GM23338 (cell line): ENCODE results near the gene USP43. TPM values are rescaled to one million over a fixed set of nuclear protein-coding genes. Genes with fewer than 3 reads are reported as not detected.

Experiments
- ATAC-seq: fragments of 200-7000 bp; cut with Tn5 transposase; 3 replicates; pipeline ENCODE4 v1.9.1; 2020
- DNase-seq: peaks from one replicate; pipeline ENCODE4 v3.0.0-alpha.2; 2015; ENCODE audit warnings: low spot score
- H2AFZ ChIP-seq: fragments of 200-600 bp; sonication (generic); 2 replicates; pipeline ENCODE4 v1.8.0; 2016; ENCODE audit warnings: antibody characterized with exemption, mild to moderate bottlenecking, moderate library complexity
- H3F3A ChIP-seq: fragments of 200-600 bp; sonication (generic); replicated peaks from 2 replicates; pipeline ENCODE4 v1.8.0; 2017; ENCODE audit warnings: antibody characterized with exemption, mixed run types, low read depth
- H3K27ac ChIP-seq: fragments of 200-600 bp; sonication (generic); 2 replicates; pipeline ENCODE4 v1.6.1; 2016; ENCODE audit warnings: low read depth
- H3K27me3 ChIP-seq: fragments of 200-600 bp; sonication (generic); 2 replicates; pipeline ENCODE4 v1.8.0; 2016; ENCODE audit warnings: mild to moderate bottlenecking, mixed run types, moderate library complexity; ENCODE audit not compliant: insufficient read depth
- H3K36me3 ChIP-seq: fragments of 200-600 bp; sonication (generic); 2 replicates; pipeline ENCODE4 v1.8.0; 2016; ENCODE audit warnings: mild to moderate bottlenecking; ENCODE audit not compliant: insufficient read depth
- H3K4me1 ChIP-seq: fragments of 200-600 bp; sonication (generic); 2 replicates; pipeline ENCODE4 v1.8.0; 2016; ENCODE audit warnings: mild to moderate bottlenecking, moderate library complexity; ENCODE audit not compliant: insufficient read depth
- H3K4me2 ChIP-seq: fragments of 200-600 bp; sonication (generic); 2 replicates; pipeline ENCODE4 v1.7.1; 2017; ENCODE audit warnings: mixed run types
- H3K4me3 ChIP-seq: fragments of 200-600 bp; sonication (generic); 2 replicates; pipeline ENCODE4 v1.6.1; 2016; ENCODE audit warnings: mixed run types
- H3K79me2 ChIP-seq: fragments of 200-600 bp; sonication (generic); replicated peaks from 2 replicates; pipeline ENCODE4 v1.8.0; 2017; ENCODE audit warnings: mild to moderate bottlenecking; ENCODE audit not compliant: insufficient read depth
- H3K9me2 ChIP-seq: fragments of 200-600 bp; sonication (generic); 2 replicates; pipeline ENCODE4 v1.8.0; 2017; ENCODE audit not compliant: insufficient read depth
- H4K20me1 ChIP-seq: fragments of 200-600 bp; sonication (generic); replicated peaks from 2 replicates; pipeline ENCODE4 v1.8.0; 2017; ENCODE audit warnings: mild to moderate bottlenecking; ENCODE audit not compliant: insufficient read depth
- H3K27ac Mint-ChIP-seq: 2 replicates; pipeline ENCODE4 v1.8.0; 2020; ENCODE audit warnings: inconsistent platforms, mild to moderate bottlenecking, moderate library complexity, mixed read lengths
- H3K27me3 Mint-ChIP-seq: 3 replicates; pipeline ENCODE4 v1.8.0; 2022; ENCODE audit warnings: low read depth, mild to moderate bottlenecking, moderate library complexity, mixed read lengths, inconsistent platforms; ENCODE audit not compliant: insufficient read depth, poor library complexity
- H3K36me3 Mint-ChIP-seq: 3 replicates; pipeline ENCODE4 v1.8.0; 2021; ENCODE audit warnings: low read depth, mild to moderate bottlenecking, inconsistent platforms, moderate library complexity, mixed read lengths
- H3K4me1 Mint-ChIP-seq: 3 replicates; pipeline ENCODE4 v1.8.0; 2020; ENCODE audit warnings: mild to moderate bottlenecking, inconsistent platforms, mixed read lengths
- H3K4me3 Mint-ChIP-seq: 3 replicates; pipeline ENCODE4 v1.8.0; 2021; ENCODE audit warnings: moderate library complexity, mild to moderate bottlenecking, inconsistent platforms, mixed read lengths
- H3K9me3 Mint-ChIP-seq: 3 replicates; pipeline ENCODE4 v1.8.0; 2020; ENCODE audit warnings: moderate library complexity, mild to moderate bottlenecking, inconsistent platforms, mixed read lengths
- EZH2 ChIP-seq: fragments of 200-600 bp; sonication (generic); IDR thresholded peaks from one replicate; pipeline ENCODE4 v1.8.0; 2017; ENCODE audit warnings: antibody characterized with exemption, mild to moderate bottlenecking, low read depth; ENCODE audit not compliant: unreplicated experiment
- POLR2AphosphoS5 ChIP-seq: IDR thresholded peaks from 2 replicates; pipeline ENCODE4 v1.6.1; 2016; ENCODE audit warnings: antibody characterized with exemption, low read depth
- ZNF114 ChIP-seq: fragments of 250-450 bp; sonication (Bioruptor Pico); IDR thresholded peaks from 2 replicates; pipeline ENCODE4 v1.5.0; 2020; ENCODE audit warnings: mild to moderate bottlenecking, moderate library complexity
- polyA plus RNA-seq: library from polyadenylated mRNA; unstranded; fragments of >200 nt; fragmentation: Nextera tagmentation; extraction: Ambion mirVana; gene quantifications from 2 replicates; pipeline ENCODE4 v1.2.1, GENCODE V29; 2016
- total RNA-seq: library from RNA; depleted of rRNA; stranded (reverse); fragments of >200 nt; shearing (Covaris generic); gene quantifications from 2 replicates; pipeline ENCODE4 v1.2.3, GENCODE V29; 2014
- TF ChIP-seq, protein P1 (sequence below): fragments of 250-450 bp; sonication (Bioruptor Pico); IDR thresholded peaks from 2 replicates; pipeline ENCODE4 v1.5.0; 2020; ENCODE audit warnings: mild to moderate bottlenecking, moderate library complexity

The USP43 gene
- total and polyA plus RNA-seq, 2 experiments from 2014 or later = 5.7 to 12.5 TPM

DNA sequence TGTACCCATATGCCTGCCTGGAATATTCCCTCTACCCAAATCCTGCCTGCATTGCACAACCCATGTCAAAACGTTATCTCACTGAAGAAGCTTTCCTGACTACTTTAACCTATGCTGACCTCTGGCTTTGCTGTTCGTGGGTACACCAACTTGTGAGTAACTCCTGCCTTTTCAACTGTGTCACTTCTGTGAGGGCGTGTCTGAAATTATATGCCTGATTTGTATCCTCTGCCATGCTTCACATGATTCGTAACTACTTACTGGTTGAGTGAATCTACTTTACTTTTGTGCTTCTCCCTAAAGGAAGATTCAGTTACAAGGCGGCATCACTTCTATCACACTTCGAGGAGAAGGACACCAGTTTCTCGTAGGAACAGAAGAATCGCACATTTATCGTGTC, 33.3 kb upstream of the USP43 start:
- Histone ChIP-seq H3K4me2 (no peak overlapping the region), H4K20me1 (no peaks in the 10 kb centered on the region), H3K27ac (no peak overlapping the region), H3F3A (no peaks in the 10 kb centered on the region), H3K27me3 (no peaks in the 10 kb centered on the region), H3K79me2 (no peaks in the 10 kb centered on the region), H2AFZ (peak overlapping the region; percentile 53; the same call in 1 of the 2 replicates), H3K4me1 (peaks cover 4% of the 10 kb centered on the region; the same call in 1 of the 2 replicates), H3K36me3 (no peaks in the 10 kb centered on the region; the same call in 1 of the 2 replicates), H3K4me3 (no peak overlapping the region), H3K9me2 (no peaks in the 10 kb centered on the region)
- no peaks in the 10 kb centered on the region for H3K36me3 Mint-ChIP-seq
- ATAC-seq = no peak
- H3K9me3 Mint-ChIP-seq = no peaks in the 10 kb centered on the region; the same call in 2 of the 3 replicates
- no peak overlapping the region for H3K27ac Mint-ChIP-seq
- H3K4me3 Mint-ChIP-seq = no peak overlapping the region
- TF ChIP-seq POLR2AphosphoS5 (no peak), ZNF114 (CRISPR knock-in tag) (no peak)
- TF ChIP-seq, protein P1, sequence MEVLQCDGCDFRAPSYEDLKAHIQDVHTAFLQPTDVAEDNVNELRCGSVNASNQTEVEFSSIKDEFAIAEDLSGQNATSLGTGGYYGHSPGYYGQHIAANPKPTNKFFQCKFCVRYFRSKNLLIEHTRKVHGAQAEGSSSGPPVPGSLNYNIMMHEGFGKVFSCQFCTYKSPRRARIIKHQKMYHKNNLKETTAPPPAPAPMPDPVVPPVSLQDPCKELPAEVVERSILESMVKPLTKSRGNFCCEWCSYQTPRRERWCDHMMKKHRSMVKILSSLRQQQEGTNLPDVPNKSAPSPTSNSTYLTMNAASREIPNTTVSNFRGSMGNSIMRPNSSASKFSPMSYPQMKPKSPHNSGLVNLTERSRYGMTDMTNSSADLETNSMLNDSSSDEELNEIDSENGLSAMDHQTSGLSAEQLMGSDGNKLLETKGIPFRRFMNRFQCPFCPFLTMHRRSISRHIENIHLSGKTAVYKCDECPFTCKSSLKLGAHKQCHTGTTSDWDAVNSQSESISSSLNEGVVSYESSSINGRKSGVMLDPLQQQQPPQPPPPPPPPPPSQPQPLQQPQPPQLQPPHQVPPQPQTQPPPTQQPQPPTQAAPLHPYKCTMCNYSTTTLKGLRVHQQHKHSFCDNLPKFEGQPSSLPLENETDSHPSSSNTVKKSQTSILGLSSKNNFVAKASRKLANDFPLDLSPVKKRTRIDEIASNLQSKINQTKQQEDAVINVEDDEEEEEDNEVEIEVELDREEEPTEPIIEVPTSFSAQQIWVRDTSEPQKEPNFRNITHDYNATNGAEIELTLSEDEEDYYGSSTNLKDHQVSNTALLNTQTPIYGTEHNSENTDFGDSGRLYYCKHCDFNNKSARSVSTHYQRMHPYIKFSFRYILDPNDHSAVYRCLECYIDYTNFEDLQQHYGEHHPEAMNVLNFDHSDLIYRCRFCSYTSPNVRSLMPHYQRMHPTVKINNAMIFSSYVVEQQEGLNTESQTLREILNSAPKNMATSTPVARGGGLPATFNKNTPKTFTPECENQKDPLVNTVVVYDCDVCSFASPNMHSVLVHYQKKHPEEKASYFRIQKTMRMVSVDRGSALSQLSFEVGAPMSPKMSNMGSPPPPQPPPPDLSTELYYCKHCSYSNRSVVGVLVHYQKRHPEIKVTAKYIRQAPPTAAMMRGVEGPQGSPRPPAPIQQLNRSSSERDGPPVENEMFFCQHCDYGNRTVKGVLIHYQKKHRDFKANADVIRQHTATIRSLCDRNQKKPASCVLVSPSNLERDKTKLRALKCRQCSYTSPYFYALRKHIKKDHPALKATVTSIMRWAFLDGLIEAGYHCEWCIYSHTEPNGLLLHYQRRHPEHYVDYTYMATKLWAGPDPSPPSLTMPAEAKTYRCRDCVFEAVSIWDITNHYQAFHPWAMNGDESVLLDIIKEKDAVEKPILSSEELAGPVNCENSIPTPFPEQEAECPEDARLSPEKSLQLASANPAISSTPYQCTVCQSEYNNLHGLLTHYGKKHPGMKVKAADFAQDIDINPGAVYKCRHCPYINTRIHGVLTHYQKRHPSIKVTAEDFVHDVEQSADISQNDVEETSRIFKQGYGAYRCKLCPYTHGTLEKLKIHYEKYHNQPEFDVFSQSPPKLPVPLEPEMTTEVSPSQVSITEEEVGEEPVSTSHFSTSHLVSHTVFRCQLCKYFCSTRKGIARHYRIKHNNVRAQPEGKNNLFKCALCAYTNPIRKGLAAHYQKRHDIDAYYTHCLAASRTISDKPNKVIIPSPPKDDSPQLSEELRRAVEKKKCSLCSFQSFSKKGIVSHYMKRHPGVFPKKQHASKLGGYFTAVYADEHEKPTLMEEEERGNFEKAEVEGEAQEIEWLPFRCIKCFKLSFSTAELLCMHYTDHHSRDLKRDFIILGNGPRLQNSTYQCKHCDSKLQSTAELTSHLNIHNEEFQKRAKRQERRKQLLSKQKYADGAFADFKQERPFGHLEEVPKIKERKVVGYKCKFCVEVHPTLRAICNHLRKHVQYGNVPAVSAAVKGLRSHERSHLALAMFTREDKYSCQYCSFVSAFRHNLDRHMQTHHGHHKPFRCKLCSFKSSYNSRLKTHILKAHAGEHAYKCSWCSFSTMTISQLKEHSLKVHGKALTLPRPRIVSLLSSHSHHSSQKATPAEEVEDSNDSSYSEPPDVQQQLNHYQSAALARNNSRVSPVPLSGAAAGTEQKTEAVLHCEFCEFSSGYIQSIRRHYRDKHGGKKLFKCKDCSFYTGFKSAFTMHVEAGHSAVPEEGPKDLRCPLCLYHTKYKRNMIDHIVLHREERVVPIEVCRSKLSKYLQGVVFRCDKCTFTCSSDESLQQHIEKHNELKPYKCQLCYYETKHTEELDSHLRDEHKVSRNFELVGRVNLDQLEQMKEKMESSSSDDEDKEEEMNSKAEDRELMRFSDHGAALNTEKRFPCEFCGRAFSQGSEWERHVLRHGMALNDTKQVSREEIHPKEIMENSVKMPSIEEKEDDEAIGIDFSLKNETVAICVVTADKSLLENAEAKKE (CRISPR knock-in tag) = no peak
- no peaks in the 10 kb centered on the region for H3K27me3 Mint-ChIP-seq
- DNase-seq = no peak
- no peaks in the 10 kb centered on the region for H3K4me1 Mint-ChIP-seq

DNA sequence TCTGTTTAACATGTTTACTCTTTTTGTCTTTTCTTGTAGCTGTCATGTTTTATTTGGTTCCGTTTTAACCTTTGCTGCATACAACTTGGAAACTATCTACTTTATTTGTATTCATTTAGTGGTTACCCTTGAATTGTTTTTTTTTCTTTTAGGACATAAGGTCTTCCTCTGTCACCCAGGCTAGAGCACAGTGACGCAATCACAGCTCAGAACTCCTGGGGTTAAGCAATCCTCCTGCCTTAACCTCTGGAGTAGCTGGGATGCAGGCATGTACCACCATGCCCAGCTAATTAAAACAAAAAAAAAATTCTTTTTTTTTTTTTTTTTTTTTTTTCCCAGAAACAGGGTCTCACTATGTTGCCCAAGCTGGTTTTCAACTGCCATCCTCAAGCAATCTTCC, 29.8 kb upstream of the USP43 start:
- no peak for DNase-seq
- no peak for ATAC-seq
- H3K27me3 ChIP-seq = no peaks in the 10 kb centered on the region
- H3K4me1 Mint-ChIP-seq = no peaks in the 10 kb centered on the region
- H3K27ac ChIP-seq = no peak overlapping the region
- no peaks in the 10 kb centered on the region; the same call in 1 of the 2 replicates for H3K36me3 ChIP-seq
- no peaks in the 10 kb centered on the region for H4K20me1 ChIP-seq
- no peak overlapping the region for H3K4me3 Mint-ChIP-seq
- H3K27ac Mint-ChIP-seq = no peak overlapping the region
- H3K4me2 ChIP-seq = no peak overlapping the region
- H2AFZ ChIP-seq = no peak overlapping the region
- no peaks in the 10 kb centered on the region for H3K4me1 ChIP-seq
- no peak overlapping the region for H3K4me3 ChIP-seq
- H3K36me3 Mint-ChIP-seq = no peaks in the 10 kb centered on the region
- no peaks in the 10 kb centered on the region; the same call in 2 of the 3 replicates for H3K9me3 Mint-ChIP-seq
- H3K9me2 ChIP-seq = no peaks in the 10 kb centered on the region
- H3F3A ChIP-seq = no peaks in the 10 kb centered on the region
- no peaks in the 10 kb centered on the region for H3K27me3 Mint-ChIP-seq
- H3K79me2 ChIP-seq = no peaks in the 10 kb centered on the region
- no peak for TF ChIP-seq EZH2
- TF ChIP-seq, protein P1 (CRISPR knock-in tag) = no peak
